Omental fat pad (tissue), 4 donors: ENCODE measurements around the gene PLEKHH1. TPM values are rescaled to one million over a fixed set of nuclear protein-coding genes. Genes with fewer than 3 reads are reported as not detected.

Experiments
- ATAC-seq: fragments of 150-250 bp; one replicate; pipeline ENCODE4 v1.9.1; 2016; ENCODE audit warnings: mild to moderate bottlenecking, moderate library complexity; ENCODE audit not compliant: low FRiP score
- DNase-seq: peaks from one replicate; pipeline ENCODE4 v3.0.0-alpha.2; 2019; ENCODE audit warnings: low spot score
- total RNA-seq, 4 donors: library from RNA; depleted of rRNA; stranded (reverse); fragments of >200 nt; gene quantifications; one replicate each; pipeline ENCODE4 v1.1.0, GENCODE V29; 2016
- TF ChIP-seq, protein P1 (sequence below), 3 donors: fragments of 450-650 bp; IDR thresholded peaks; one replicate each; pipeline ENCODE4 v1.5.1; 2016 to 2017; ENCODE audit warnings: antibody characterized with exemption in 3 of 3, mild to moderate bottlenecking in 3 of 3, moderate library complexity in 2 of 3

PLEKHH1 gene
- total RNA-seq, 4 donors from 2014 or later: 1.7 to 7.5 (median 5.5) TPM

DNA sequence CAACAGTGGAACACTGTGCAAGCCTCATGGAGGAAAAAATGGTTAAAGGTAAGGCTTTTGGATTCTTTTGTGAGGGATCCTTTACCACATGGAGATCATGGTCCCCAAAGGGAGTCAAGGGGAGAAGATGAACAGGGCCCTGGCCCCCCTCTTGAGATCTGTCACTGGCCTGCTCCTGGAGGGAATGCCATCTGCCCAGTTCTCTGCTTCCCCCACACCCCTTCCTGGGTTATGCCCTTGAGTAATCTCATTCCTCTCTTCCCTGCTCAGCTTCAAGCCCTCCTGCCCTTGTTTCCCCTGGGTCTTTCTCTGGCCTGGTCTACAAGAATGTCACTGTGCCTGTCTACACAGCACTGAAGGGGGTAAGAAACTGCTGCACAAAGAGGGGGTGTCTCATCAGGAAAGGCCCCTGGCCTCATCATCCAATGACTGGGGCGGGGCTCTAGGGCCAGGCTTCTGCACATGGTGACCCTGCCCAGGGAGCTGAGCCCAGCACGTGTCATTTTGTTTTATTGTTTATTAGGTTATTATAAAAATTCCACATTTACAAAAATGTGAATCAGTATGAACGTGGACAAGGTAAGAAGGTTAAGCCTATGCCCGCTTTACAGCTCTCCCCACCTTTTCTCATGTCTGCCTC lies 36.7 kb downstream of the PLEKHH1 start:
- ATAC-seq (no peak), DNase-seq (no peak)
- TF ChIP-seq, protein P1, sequence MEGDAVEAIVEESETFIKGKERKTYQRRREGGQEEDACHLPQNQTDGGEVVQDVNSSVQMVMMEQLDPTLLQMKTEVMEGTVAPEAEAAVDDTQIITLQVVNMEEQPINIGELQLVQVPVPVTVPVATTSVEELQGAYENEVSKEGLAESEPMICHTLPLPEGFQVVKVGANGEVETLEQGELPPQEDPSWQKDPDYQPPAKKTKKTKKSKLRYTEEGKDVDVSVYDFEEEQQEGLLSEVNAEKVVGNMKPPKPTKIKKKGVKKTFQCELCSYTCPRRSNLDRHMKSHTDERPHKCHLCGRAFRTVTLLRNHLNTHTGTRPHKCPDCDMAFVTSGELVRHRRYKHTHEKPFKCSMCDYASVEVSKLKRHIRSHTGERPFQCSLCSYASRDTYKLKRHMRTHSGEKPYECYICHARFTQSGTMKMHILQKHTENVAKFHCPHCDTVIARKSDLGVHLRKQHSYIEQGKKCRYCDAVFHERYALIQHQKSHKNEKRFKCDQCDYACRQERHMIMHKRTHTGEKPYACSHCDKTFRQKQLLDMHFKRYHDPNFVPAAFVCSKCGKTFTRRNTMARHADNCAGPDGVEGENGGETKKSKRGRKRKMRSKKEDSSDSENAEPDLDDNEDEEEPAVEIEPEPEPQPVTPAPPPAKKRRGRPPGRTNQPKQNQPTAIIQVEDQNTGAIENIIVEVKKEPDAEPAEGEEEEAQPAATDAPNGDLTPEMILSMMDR (IDR thresholded peaks at IDR 0.05): no peak

DNA sequence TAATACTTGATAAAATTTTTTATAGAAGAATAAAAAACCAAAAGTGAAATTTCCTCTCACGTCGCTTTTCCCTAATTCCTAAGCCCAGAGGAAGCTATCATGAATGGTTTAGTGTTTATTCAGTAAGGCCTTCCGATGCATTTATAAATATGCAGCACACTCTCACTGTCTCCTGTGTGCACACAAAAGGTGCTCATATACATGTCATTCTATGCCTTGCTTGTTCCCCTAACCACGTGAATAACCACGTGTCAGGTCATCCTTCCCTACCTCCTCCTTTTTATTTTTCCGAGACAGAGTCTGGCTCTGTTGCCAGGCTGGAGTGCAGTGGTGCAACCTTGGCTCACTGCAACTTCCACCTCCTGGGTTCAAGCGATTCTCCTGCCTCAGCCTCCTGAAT lies 37.4 kb downstream of the PLEKHH1 start:
- ATAC-seq (no peak), DNase-seq (no peak)
- TF ChIP-seq, protein P1 (IDR thresholded peaks at IDR 0.05): no peak

DNA sequence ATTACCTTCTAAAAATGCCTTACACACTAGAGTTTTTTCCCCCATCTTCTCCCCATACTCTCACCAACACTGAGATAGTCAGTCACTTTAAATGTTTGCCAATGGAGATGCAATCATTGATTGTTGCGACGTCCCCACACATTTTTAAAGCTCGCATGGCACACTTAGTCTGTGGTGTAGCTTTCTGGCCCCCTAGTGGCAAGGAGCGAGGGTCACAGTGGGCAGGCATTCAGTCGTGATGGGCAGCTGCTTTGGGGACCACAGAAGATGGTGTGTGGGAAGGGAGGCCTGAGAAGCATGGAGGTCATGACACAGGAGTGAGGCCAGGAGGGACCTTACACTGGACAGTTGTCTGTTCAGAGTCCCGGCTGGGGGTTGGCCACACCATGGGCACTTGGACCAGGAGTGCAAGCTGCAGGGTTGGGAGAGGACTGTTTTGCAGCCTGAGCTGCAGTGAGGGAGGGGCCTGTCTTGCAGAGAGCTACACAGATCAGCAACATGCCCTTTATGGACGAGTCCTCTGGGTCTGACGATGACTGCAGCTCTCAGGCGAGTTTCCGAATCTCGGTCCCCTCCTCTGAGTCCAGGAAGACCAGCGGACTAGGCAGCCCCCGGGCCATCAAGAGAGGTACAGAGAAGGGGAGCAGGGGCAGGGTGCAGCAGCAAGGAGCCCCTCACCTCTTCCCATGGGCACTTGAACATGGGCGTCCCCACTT lies 38.3 kb downstream of the PLEKHH1 start:
- TF ChIP-seq, protein P1 (IDR thresholded peaks at IDR 0.05): no peak
- ATAC-seq (no peak), DNase-seq (peak; percentile 47)

DNA sequence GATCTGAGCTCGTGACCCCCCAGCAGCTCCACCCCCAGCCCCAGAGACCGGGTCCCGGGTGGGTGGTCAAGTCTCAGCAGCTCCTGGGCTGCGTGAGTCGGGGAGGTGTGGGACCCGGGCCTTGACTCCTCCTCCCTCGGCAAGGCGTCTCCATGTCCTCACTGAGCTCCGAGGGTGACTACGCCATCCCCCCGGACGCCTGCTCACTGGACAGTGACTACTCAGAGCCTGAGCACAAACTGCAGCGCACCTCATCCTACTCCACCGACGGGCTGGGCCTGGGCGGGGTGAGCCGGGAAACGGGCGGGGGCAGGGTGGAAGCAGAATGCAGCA lies 38.9 kb downstream of the PLEKHH1 start:
- ATAC-seq: no peak
- no peak for DNase-seq

GRCh38 chr14:67572608-67573007 lies 39.5 kb downstream of the PLEKHH1 start:
- TF ChIP-seq, protein P1 (IDR thresholded peaks at IDR 0.05): no peak
- DNase-seq (no peak), ATAC-seq (no peak)

More for the DNA sequence above, 38.9 kb downstream of the PLEKHH1 start:
- TF ChIP-seq, protein P1 (IDR thresholded peaks at IDR 0.05): no peak

DNA sequence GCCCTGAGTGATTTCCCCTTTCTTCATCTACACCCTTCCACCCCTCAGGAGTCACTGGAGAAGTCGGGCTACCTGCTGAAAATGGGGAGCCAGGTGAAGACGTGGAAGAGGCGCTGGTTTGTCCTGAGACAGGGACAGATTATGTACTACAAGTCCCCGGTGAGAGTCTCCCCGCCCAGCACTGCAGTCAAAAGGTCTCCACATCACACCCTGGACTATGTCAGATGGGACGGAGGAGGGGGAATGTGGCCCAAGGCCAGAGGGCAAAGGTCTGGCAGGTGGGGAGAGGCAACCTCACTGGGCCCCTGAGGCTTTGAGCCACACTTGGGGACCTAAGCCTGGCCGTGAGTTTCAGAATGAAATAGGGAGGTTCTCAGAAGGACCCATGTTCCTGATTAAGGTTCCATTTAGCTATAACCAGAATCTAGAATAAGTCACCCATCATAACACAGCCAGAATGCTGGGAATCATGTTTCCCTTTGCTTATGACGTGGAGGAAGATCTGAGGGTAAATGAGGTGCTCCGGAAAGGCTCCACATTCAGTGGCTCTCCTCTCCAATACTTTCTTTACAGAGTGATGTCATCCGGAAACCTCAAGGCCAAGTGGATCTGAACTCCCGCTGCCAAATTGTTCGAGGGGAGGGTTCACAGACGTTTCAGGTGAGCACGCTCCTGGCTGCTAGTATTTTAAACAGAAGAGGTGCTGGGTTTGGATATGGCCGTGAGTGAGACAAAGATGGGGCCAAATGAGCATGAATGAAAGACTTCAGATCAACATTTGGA lies 40.3 kb downstream of the PLEKHH1 start:
- TF ChIP-seq, protein P1 (IDR thresholded peaks at IDR 0.05): no peak
- ATAC-seq: no peak
- DNase-seq: no peak
